Activated CD8-positive, alpha-beta memory T cell treated with anti-CD3 and anti-CD28 coated beads, Interleukin-2, amount 50 U/mL, for 1 hour (primary cell): ENCODE results near the gene COL15A1.
"Not testable (repeated sequence)": the region's sequence is repeated elsewhere in the genome, so short reads cannot be mapped to it uniquely, and the experiment has no call there.

Source experiments
- DNase-seq: peaks from one replicate; pipeline ENCODE4 v3.0.0-alpha.2; 2020; ENCODE audit errors: extremely low read depth

Gene COL15A1

GRCh38 chr9:98943682-98944056 lies at the start of gene COL15A1:
Gene COL15A1, plus strand, starts transcription at chr9:98943907. Its CDS starts 155 bp downstream, at chr9:98944062.
- DNase-seq = no peak

- DNase-seq = no peak
These were observed 49.5 kb upstream of the COL15A1 start for GRCh38 chr9:98894171-98894570.

GRCh38 chr9:98894761-98895160 lies 48.9 kb upstream of the COL15A1 start:
- DNase-seq = no peak

- DNase-seq = no peak
These were observed 47.1 kb upstream of the COL15A1 start for GRCh38 chr9:98896632-98897031.

GRCh38 chr9:98897745-98898144 lies 46.0 kb upstream of the COL15A1 start:
- DNase-seq = no peak

- no peak for DNase-seq
These were observed 44.2 kb upstream of the COL15A1 start for GRCh38 chr9:98899408-98900056.

GRCh38 chr9:98900244-98900643 lies 43.5 kb upstream of the COL15A1 start:
- DNase-seq = no peak

GRCh38 chr9:98900725-98901124 lies 43.0 kb upstream of the COL15A1 start:
- no peak for DNase-seq

- DNase-seq = not testable (repeated sequence)
These were observed 41.9 kb upstream of the COL15A1 start for GRCh38 chr9:98901843-98902242.

- DNase-seq = no peak
These were observed 41.2 kb upstream of the COL15A1 start for GRCh38 chr9:98902516-98902915.

GRCh38 chr9:98902925-98903324 lies 40.8 kb upstream of the COL15A1 start:
- DNase-seq = no peak

- no peak for DNase-seq
These were observed 39.7 kb upstream of the COL15A1 start for GRCh38 chr9:98903961-98904411.

GRCh38 chr9:98905015-98905414 lies 38.7 kb upstream of the COL15A1 start:
- no peak for DNase-seq

- DNase-seq = no peak
These were observed 37.2 kb upstream of the COL15A1 start for GRCh38 chr9:98906273-98907040.

- no peak for DNase-seq
These were observed 36.7 kb upstream of the COL15A1 start for GRCh38 chr9:98907055-98907454.

- no peak for DNase-seq
These were observed 34.6 kb upstream of the COL15A1 start for GRCh38 chr9:98908897-98909634.

- no peak for DNase-seq
These were observed 33.8 kb upstream of the COL15A1 start for GRCh38 chr9:98909935-98910334.

GRCh38 chr9:98911042-98911441 lies 32.7 kb upstream of the COL15A1 start:
- DNase-seq = no peak

- not testable (repeated sequence) for DNase-seq
These were observed 32.0 kb upstream of the COL15A1 start for GRCh38 chr9:98911738-98912137.

GRCh38 chr9:98912450-98912849 lies 31.3 kb upstream of the COL15A1 start:
- no peak for DNase-seq

- DNase-seq = no peak
These were observed 30.7 kb upstream of the COL15A1 start for GRCh38 chr9:98913044-98913443.

GRCh38 chr9:98913705-98914104 lies 30.0 kb upstream of the COL15A1 start:
- no peak for DNase-seq

- no peak for DNase-seq
These were observed 28.1 kb upstream of the COL15A1 start for GRCh38 chr9:98915599-98915998.
